Smooth muscle cell (in vitro differentiated cells): ENCODE results near the gene OR2D2. TPM values are rescaled to one million over a fixed set of nuclear protein-coding genes. Genes with fewer than 3 reads are reported as not detected.

Experiments used
- DNase-seq: peaks from one replicate; lab custom pipeline; 2025; ENCODE audit not compliant: unreplicated experiment; lab: John Stamatoyannopoulos, UW
- H2AFZ ChIP-seq: fragments of 200-600 bp; sonication (generic); 2 replicates; pipeline ENCODE4 v1.6.0; 2016; ENCODE audit warnings: antibody characterized with exemption, low read depth, mild to moderate bottlenecking
- H3F3A ChIP-seq: fragments of 200-600 bp; sonication (generic); 2 replicates; pipeline ENCODE4 v1.6.0; 2017; ENCODE audit warnings: antibody characterized with exemption, low read depth
- H3K27ac ChIP-seq: fragments of 200-600 bp; sonication (generic); 2 replicates; pipeline ENCODE4 v1.5.1; 2016; ENCODE audit warnings: low read depth, mild to moderate bottlenecking
- H3K27me3 ChIP-seq: fragments of 200-600 bp; sonication (generic); 2 replicates; pipeline ENCODE4 v1.6.1; 2016; ENCODE audit warnings: low read depth, mild to moderate bottlenecking
- H3K36me3 ChIP-seq: fragments of 200-600 bp; sonication (generic); 2 replicates; pipeline ENCODE4 v1.5.1; 2016; ENCODE audit warnings: low read depth
- H3K4me1 ChIP-seq: fragments of 200-600 bp; sonication (generic); 2 replicates; pipeline ENCODE4 v1.5.1; 2016; ENCODE audit warnings: low read depth
- H3K4me2 ChIP-seq: fragments of 200-600 bp; sonication (generic); 2 replicates; pipeline ENCODE4 v1.6.0; 2016; ENCODE audit warnings: mild to moderate bottlenecking
- H3K4me3 ChIP-seq: fragments of 200-600 bp; sonication (generic); 2 replicates; pipeline ENCODE4 v1.5.1; 2016; ENCODE audit warnings: mild to moderate bottlenecking
- H3K79me2 ChIP-seq: fragments of 200-600 bp; sonication (generic); 2 replicates; pipeline ENCODE4 v1.6.0; 2016; ENCODE audit warnings: low read depth, mild to moderate bottlenecking
- H3K9ac ChIP-seq: fragments of 200-600 bp; sonication (generic); 2 replicates; pipeline ENCODE4 v1.6.0; 2016; ENCODE audit warnings: low read depth
- H3K9me3 ChIP-seq: fragments of 200-600 bp; sonication (generic); replicated peaks from 2 replicates; pipeline ENCODE4 v1.5.1; 2016; ENCODE audit warnings: low read depth
- H4K20me1 ChIP-seq: fragments of 200-600 bp; sonication (generic); 2 replicates; pipeline ENCODE4 v1.6.0; 2016; ENCODE audit warnings: low read depth
- WGBS: methylation state at CpG from one replicate; pipeline ENCODE4 v1.1.7; 2016; ENCODE audit warnings: low lambda C conversion rate; 5-methylcytosine and 5-hydroxymethylcytosine counted together
- polyA plus RNA-seq: library from polyadenylated mRNA; unstranded; fragments of >200 nt; fragmentation: Nextera tagmentation; extraction: Ambion mirVana; gene quantifications from 2 replicates; pipeline ENCODE4 v1.2.1, GENCODE V29; 2016
- total RNA-seq: library from RNA; depleted of rRNA; stranded (reverse); fragments of >200 nt; gene quantifications from 2 replicates; pipeline ENCODE4 v1.2.3, GENCODE V29; 2014
- TF ChIP-seq, protein P1 (sequence below): fragments of 200-600 bp; sonication (generic); IDR thresholded peaks from 2 replicates; pipeline ENCODE4 v1.5.1; 2017; ENCODE audit warnings: borderline replicate concordance, mild to moderate bottlenecking, antibody characterized with exemption; ENCODE audit not compliant: insufficient read depth, poor library complexity, severe bottlenecking

The OR2D2 gene
- total and polyA plus RNA-seq, 2 experiments from 2014 or later, result 0.13 TPM; not detected in 1

DNA sequence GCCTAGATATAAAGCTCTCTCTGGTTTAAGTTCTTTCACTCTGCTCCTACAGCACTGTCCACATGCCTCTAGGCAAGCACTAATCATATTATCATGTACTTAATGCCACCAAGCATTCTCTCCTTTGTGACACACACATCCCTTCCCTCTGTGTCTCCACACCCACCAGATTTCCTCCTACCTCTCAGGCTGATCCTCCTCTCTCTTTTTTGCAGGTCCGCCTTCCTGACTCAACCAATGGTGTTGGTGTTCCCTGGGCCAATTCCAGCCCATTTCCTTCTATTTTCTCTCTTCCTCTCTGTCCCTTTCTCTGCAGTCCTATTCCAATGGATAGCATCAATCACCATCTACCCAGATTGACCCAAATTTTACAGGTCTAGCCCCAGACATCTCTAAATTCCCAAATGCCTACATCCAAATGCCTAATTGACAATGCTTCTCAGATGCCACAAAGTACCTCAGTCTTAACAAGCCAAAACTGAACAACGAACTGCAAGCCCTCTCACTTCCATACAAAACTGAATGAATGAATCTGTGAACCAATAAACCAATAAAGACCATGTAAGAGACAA lies 33.4 kb upstream of the OR2D2 start:
- peak overlapping the region; percentile 82 for H3K27ac ChIP-seq
- no peaks in the 10 kb centered on the region for H3K27me3 ChIP-seq
- no peaks in the 10 kb centered on the region for H4K20me1 ChIP-seq
- peak overlapping the region; percentile 97 for H3K4me2 ChIP-seq
- H3K36me3 ChIP-seq, result no peaks in the 10 kb centered on the region
- peaks cover 20% of the 10 kb centered on the region for H3F3A ChIP-seq
- H3K4me3 ChIP-seq, result peak overlapping the region; percentile 74
- H3K79me2 ChIP-seq, result no peaks in the 10 kb centered on the region
- H3K9me3 ChIP-seq, result no peaks in the 10 kb centered on the region
- peak overlapping the region; percentile 26 for H3K9ac ChIP-seq
- WGBS, result 52% methylated on average over 2 of the region's 2 CpGs
- H2AFZ ChIP-seq, result peak overlapping the region; percentile 97
- H3K4me1 ChIP-seq, result peaks cover 14% of the 10 kb centered on the region
- no peak for DNase-seq
- TF ChIP-seq, protein P1, sequence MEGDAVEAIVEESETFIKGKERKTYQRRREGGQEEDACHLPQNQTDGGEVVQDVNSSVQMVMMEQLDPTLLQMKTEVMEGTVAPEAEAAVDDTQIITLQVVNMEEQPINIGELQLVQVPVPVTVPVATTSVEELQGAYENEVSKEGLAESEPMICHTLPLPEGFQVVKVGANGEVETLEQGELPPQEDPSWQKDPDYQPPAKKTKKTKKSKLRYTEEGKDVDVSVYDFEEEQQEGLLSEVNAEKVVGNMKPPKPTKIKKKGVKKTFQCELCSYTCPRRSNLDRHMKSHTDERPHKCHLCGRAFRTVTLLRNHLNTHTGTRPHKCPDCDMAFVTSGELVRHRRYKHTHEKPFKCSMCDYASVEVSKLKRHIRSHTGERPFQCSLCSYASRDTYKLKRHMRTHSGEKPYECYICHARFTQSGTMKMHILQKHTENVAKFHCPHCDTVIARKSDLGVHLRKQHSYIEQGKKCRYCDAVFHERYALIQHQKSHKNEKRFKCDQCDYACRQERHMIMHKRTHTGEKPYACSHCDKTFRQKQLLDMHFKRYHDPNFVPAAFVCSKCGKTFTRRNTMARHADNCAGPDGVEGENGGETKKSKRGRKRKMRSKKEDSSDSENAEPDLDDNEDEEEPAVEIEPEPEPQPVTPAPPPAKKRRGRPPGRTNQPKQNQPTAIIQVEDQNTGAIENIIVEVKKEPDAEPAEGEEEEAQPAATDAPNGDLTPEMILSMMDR, result no peak

DNA sequence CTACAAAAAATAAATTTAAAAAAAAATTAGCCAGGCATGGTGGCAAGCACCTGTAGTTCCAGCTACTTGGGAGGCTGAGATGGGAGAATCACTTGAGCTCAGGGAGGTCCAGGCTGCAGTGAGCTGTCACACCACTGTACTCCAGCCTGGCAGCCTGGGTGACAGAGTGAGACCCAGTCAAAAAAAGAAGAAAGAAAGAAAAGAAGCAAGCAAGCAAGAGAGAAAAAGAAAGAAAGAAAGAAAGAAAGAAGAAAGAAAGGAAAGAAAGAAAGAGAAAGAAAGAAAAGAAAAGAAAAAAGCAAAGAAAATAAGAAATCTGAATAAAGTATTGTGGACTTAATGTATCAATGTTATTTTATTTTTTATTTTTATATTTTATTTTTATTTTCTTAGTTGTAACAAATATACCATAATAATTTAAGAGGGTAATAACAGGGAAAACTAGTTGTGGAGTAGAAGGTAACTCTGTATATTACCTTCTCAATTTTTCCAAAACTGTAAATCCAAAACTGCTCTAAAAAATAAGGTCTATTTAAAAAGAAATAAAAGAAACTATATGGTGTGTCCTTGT lies 32.8 kb upstream of the OR2D2 start:
- H3K9me3 ChIP-seq, result no peaks in the 10 kb centered on the region
- H3K4me2 ChIP-seq, result peak overlapping the region; percentile 97
- no peaks in the 10 kb centered on the region for H3K27me3 ChIP-seq
- peak overlapping the region; percentile 82 for H3K27ac ChIP-seq
- H3K4me3 ChIP-seq, result no peak overlapping the region
- H3K79me2 ChIP-seq, result no peaks in the 10 kb centered on the region
- no peaks in the 10 kb centered on the region for H3K36me3 ChIP-seq
- H2AFZ ChIP-seq, result no peak overlapping the region
- no peak for DNase-seq
- H3F3A ChIP-seq, result peaks cover 20% of the 10 kb centered on the region
- H4K20me1 ChIP-seq, result no peaks in the 10 kb centered on the region
- H3K9ac ChIP-seq, result no peak overlapping the region
- TF ChIP-seq, protein P1, result no peak
- peaks cover 14% of the 10 kb centered on the region for H3K4me1 ChIP-seq

DNA sequence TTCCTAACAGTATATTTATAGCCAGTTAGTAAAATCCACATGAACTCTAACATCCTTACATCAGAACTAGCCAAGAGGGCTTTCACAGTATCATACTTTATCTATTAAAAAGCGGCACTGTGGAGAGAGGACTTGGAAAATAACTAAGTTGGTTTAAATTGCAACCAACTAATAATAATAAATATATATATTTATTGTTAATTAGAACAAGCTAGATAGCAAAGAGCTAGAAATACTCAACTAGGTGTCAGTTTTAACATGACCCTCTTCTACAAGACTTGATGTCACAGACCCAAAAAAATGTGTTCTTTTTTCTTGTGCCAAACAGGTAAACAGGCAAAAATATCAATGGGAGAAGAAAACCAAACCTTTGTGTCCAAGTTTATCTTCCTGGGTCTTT lies 28.4 kb upstream of the OR2D2 start, which contains the start of gene OR2D3:
OR2D3 (plus strand) TSS at position 301 of the 400 bp plus-strand sequence; CDS start at position 301, 0 bp downstream.
- Histone ChIP-seq H3K36me3 (no peaks in the 10 kb centered on the region), H3K9me3 (no peaks in the 10 kb centered on the region), H3K27me3 (no peaks in the 10 kb centered on the region), H3K4me3 (no peak within 1 kb of the TSS), H3K4me1 (peaks cover 5% of the 10 kb centered on the region), H3K79me2 (no peaks in the 10 kb centered on the region), H2AFZ (no peak within 1 kb of the TSS), H3K9ac (no peak within 1 kb of the TSS), H3K27ac (no peak within 1 kb of the TSS), H3K4me2 (no peak within 1 kb of the TSS), H4K20me1 (no peaks in the 10 kb centered on the region), H3F3A (peaks cover 9% of the 10 kb centered on the region)
- 95% methylated on average over 1 of the region's 1 CpG for WGBS
- TF ChIP-seq, protein P1, result no peak
- no peak for DNase-seq

DNA sequence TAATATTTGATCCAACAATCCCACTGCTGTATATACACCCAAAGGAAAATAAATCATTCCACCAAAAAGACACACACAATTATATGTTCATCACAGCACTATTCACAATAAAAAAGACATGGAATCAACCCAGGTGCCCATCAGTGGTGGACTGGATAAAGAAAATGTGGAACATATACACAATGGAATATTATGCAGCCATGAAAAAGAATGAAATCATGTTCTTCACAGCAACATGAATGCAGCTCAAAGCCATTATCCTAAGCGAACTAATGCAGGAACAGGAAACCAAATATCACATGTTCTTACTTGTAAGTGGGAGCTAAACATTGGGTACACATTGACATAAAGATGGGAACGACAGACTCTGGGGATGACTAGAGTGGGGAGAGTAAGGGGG lies 27.4 kb upstream of the OR2D2 start:
- H3K4me3 ChIP-seq, result no peak overlapping the region
- no peaks in the 10 kb centered on the region for H3K36me3 ChIP-seq
- H4K20me1 ChIP-seq, result no peaks in the 10 kb centered on the region
- H2AFZ ChIP-seq, result no peak overlapping the region
- H3K27ac ChIP-seq, result no peak overlapping the region
- H3K27me3 ChIP-seq, result no peaks in the 10 kb centered on the region
- no peaks in the 10 kb centered on the region for H3K9me3 ChIP-seq
- TF ChIP-seq, protein P1, result no peak
- H3F3A ChIP-seq, result no peaks in the 10 kb centered on the region
- H3K9ac ChIP-seq, result no peak overlapping the region
- H3K4me1 ChIP-seq, result no peaks in the 10 kb centered on the region
- H3K4me2 ChIP-seq, result no peak overlapping the region
- no peak for DNase-seq
- WGBS, result 45% methylated on average over 2 of the region's 2 CpGs
- no peaks in the 10 kb centered on the region for H3K79me2 ChIP-seq
